IPS-11a (cell line): ENCODE measurements around the gene KRI1.
A peak's percentile ranks its signal among the peaks of the same experiment; 100 is the strongest.
"Not testable (repeated sequence)": the region's sequence is repeated elsewhere in the genome, so short reads cannot be mapped to it uniquely, and the experiment has no call there.

ENCODE experiments used
- H3K4me3 ChIP-seq: one replicate; pipeline ENCODE4 v1.5.1; 2013; ENCODE audit warnings: low read depth, low read length, control low read depth

KRI1 gene

GRCh38 chr19:10550336-10550735, 15.5 kb downstream of the KRI1 start:
- H3K4me3 ChIP-seq = no peak overlapping the region

GRCh38 chr19:10549733-10550132, 16.1 kb downstream of the KRI1 start:
- no peak overlapping the region for H3K4me3 ChIP-seq

GRCh38 chr19:10548746-10549276, 17.0 kb downstream of the KRI1 start:
- no peak overlapping the region for H3K4me3 ChIP-seq

- H3K4me3 ChIP-seq = no peak overlapping the region
Measured at GRCh38 chr19:10546817-10547216, 19.0 kb downstream of the KRI1 start.

- peak overlapping the region; percentile 78 for H3K4me3 ChIP-seq
Measured at GRCh38 chr19:10544753-10545251, 21.0 kb downstream of the KRI1 start.

- H3K4me3 ChIP-seq = peak overlapping the region; percentile 78
Measured at GRCh38 chr19:10544242-10544752, 21.5 kb downstream of the KRI1 start.

GRCh38 chr19:10543420-10544241, 22.2 kb downstream of the KRI1 start, which contains the start of gene ATG4D:
TSS of gene ATG4D (plus strand) at chr19:10543904. CDS start at chr19:10544091, 187 bp downstream.
- peak within 1 kb of the TSS; percentile 78 for H3K4me3 ChIP-seq

- H3K4me3 ChIP-seq = no peak overlapping the region
Measured at GRCh38 chr19:10543059-10543419, 22.8 kb downstream of the KRI1 start.

- not testable (repeated sequence) for H3K4me3 ChIP-seq
Measured at GRCh38 chr19:10539016-10539415, 26.8 kb downstream of the KRI1 start.

GRCh38 chr19:10538204-10538983, 27.4 kb downstream of the KRI1 start:
- H3K4me3 ChIP-seq = no peak overlapping the region

GRCh38 chr19:10537668-10538067, 28.1 kb downstream of the KRI1 start:
- H3K4me3 ChIP-seq = no peak overlapping the region

GRCh38 chr19:10535613-10536012, 30.2 kb downstream of the KRI1 start:
- no peak overlapping the region for H3K4me3 ChIP-seq

- no peak overlapping the region for H3K4me3 ChIP-seq
Measured at GRCh38 chr19:10533646-10534386, 32.0 kb downstream of the KRI1 start.

GRCh38 chr19:10532457-10532856, 33.4 kb downstream of the KRI1 start:
- H3K4me3 ChIP-seq = no peak overlapping the region

- not testable (repeated sequence) for H3K4me3 ChIP-seq
Measured at GRCh38 chr19:10526887-10527286, 38.9 kb downstream of the KRI1 start.

- no peak overlapping the region for H3K4me3 ChIP-seq
Measured at GRCh38 chr19:10525636-10526035, 40.2 kb downstream of the KRI1 start.

- H3K4me3 ChIP-seq = no peak overlapping the region
Measured at GRCh38 chr19:10523135-10523636, 42.6 kb downstream of the KRI1 start.

GRCh38 chr19:10521461-10522171, 44.2 kb downstream of the KRI1 start:
- no peak overlapping the region for H3K4me3 ChIP-seq

GRCh38 chr19:10520652-10521318, 45.0 kb downstream of the KRI1 start:
- no peak overlapping the region for H3K4me3 ChIP-seq
